Activated CD4-positive, alpha-beta T cell treated with anti-CD3 and anti-CD28 coated beads for 24 hours (primary cell): Measurements from ENCODE around the gene PNPLA7.
A peak's percentile ranks its signal among the peaks of the same experiment; 100 is the strongest.
"Not testable (repeated sequence)": the region's sequence is repeated elsewhere in the genome, so short reads cannot be mapped to it uniquely, and the experiment has no call there.

Experiments
- DNase-seq, 2 donors: peaks; one replicate each; pipeline ENCODE4 v3.0.0-alpha.2; 2020; ENCODE audit warnings: low read depth in 2 of 2

The PNPLA7 gene

GRCh38 chr9:137422604-137423513 is 127.3 kb downstream of the PNPLA7 start, which contains the start of the genes EXD3 and NOXA1:
Gene EXD3 (minus strand): TSS chr9:137423162. CDS start chr9:137395357, 27,805 bp downstream.
Gene NOXA1 (plus strand): TSS chr9:137423393. CDS start chr9:137423530, 137 bp downstream.
- DNase-seq = peak; percentile 93 to 96

GRCh38 chr9:137421838-137422603 is 128.2 kb downstream of the PNPLA7 start:
- DNase-seq = no peak

GRCh38 chr9:137417161-137418021 is 132.8 kb downstream of the PNPLA7 start:
- DNase-seq = no peak

GRCh38 chr9:137416563-137417151 is 133.5 kb downstream of the PNPLA7 start:
- DNase-seq = no peak

GRCh38 chr9:137416006-137416562 is 134.1 kb downstream of the PNPLA7 start:
- DNase-seq = no peak

- DNase-seq = no peak
Measured at GRCh38 chr9:137415451-137415850, 134.8 kb downstream of the PNPLA7 start.

GRCh38 chr9:137412431-137412830 is 137.8 kb downstream of the PNPLA7 start:
- no peak for DNase-seq

GRCh38 chr9:137411645-137412380 is 138.4 kb downstream of the PNPLA7 start:
- DNase-seq = peak in 1 of 2 donors; percentile 38

GRCh38 chr9:137411260-137411644 is 138.9 kb downstream of the PNPLA7 start:
- DNase-seq = no peak

- no peak for DNase-seq
Measured at GRCh38 chr9:137410891-137411249, 139.3 kb downstream of the PNPLA7 start.

- DNase-seq = not testable (repeated sequence)
Measured at GRCh38 chr9:137410236-137410890, 139.8 kb downstream of the PNPLA7 start.
